SK-N-SH (cell line): ENCODE results near the gene ADGRG7.

Experiments used
- CHD2 ChIP-seq: fragments of 150-350 bp; IDR thresholded peaks from 2 replicates; pipeline ENCODE4 v1.6.1; 2018; ENCODE audit warnings: low read length; ENCODE audit not compliant: partially characterized antibody
- EZH2phosphoT487 ChIP-seq: fragments of 200-600 bp; sonication (generic); IDR thresholded peaks from 2 replicates; pipeline ENCODE4 v1.6.1; 2017; ENCODE audit warnings: low read depth, mixed run types, mild to moderate bottlenecking, antibody characterized with exemption, moderate library complexity, borderline replicate concordance
- GABPA ChIP-seq: IDR thresholded peaks from 2 replicates; pipeline ENCODE4 v1.4.0; 2012; ENCODE audit warnings: low read depth, mild to moderate bottlenecking
- POLR2AphosphoS5 ChIP-seq: IDR thresholded peaks from 2 replicates; pipeline ENCODE4 v1.6.1; 2012; ENCODE audit warnings: low read depth, low read length
- RAD21 ChIP-seq: IDR thresholded peaks from 2 replicates; pipeline ENCODE4 v1.6.1; 2012; ENCODE audit warnings: mild to moderate bottlenecking, low read length
- TF ChIP-seq, protein P1 (sequence below): fragments of 200-600 bp; sonication (generic); IDR thresholded peaks from 2 replicates; pipeline ENCODE4 v1.6.1; 2017; ENCODE audit warnings: antibody characterized with exemption, mild to moderate bottlenecking, moderate library complexity
- TF ChIP-seq, protein P2 (sequence below): IDR thresholded peaks from 2 replicates; pipeline ENCODE4 v1.4.0; 2012; ENCODE audit warnings: low read depth

GRCh38 chr3:100614941-100615340 lies 5.5 kb downstream of the ADGRG7 start:
- TF ChIP-seq GABPA (no peak), EZH2phosphoT487 (no peak), CHD2 (no peak), RAD21 (no peak), POLR2AphosphoS5 (no peak)
- TF ChIP-seq, protein P1, sequence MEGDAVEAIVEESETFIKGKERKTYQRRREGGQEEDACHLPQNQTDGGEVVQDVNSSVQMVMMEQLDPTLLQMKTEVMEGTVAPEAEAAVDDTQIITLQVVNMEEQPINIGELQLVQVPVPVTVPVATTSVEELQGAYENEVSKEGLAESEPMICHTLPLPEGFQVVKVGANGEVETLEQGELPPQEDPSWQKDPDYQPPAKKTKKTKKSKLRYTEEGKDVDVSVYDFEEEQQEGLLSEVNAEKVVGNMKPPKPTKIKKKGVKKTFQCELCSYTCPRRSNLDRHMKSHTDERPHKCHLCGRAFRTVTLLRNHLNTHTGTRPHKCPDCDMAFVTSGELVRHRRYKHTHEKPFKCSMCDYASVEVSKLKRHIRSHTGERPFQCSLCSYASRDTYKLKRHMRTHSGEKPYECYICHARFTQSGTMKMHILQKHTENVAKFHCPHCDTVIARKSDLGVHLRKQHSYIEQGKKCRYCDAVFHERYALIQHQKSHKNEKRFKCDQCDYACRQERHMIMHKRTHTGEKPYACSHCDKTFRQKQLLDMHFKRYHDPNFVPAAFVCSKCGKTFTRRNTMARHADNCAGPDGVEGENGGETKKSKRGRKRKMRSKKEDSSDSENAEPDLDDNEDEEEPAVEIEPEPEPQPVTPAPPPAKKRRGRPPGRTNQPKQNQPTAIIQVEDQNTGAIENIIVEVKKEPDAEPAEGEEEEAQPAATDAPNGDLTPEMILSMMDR = no peak
- TF ChIP-seq, protein P2, sequence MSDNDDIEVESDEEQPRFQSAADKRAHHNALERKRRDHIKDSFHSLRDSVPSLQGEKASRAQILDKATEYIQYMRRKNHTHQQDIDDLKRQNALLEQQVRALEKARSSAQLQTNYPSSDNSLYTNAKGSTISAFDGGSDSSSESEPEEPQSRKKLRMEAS = no peak
